CD4-positive, alpha-beta memory T cell (primary cell): ENCODE data around the gene PRKD1. TPM values are rescaled to one million over a fixed set of nuclear protein-coding genes. Genes with fewer than 3 reads are reported as not detected.

Experiments
- CTCF ChIA-PET: fragments of 350-600 bp; sonication (Branson Sonifier 250); formaldehyde crosslinking; loops from one replicate; lab custom pipeline; 2021; ENCODE audit warnings: inconsistent platforms; ENCODE audit not compliant: partially characterized antibody; lab: Charles Lee
- POLR2A ChIA-PET: fragments of 350-600 bp; sonication (Branson Sonifier 250); formaldehyde crosslinking; loops from one replicate; lab custom pipeline; 2021; ENCODE audit not compliant: partially characterized antibody; lab: Charles Lee
- DNase-seq, 5 donors: peaks; one replicate each; pipeline versions ENCODE4 v3.0.0 to v3.0.0-alpha.2; 2020 to 2022; ENCODE audit warnings: mixed read lengths in 1 of 5
- H3K27ac ChIP-seq: one replicate; pipeline ENCODE4 v1.7.0; 2013; ENCODE audit warnings: low read depth, low read length
- H3K27me3 ChIP-seq: 2 replicates; pipeline ENCODE4 v1.7.0; 2013; ENCODE audit warnings: mild to moderate bottlenecking, low read length, moderate library complexity; ENCODE audit not compliant: insufficient read depth
- H3K36me3 ChIP-seq: 2 replicates; pipeline ENCODE4 v1.7.0; 2013; ENCODE audit warnings: mild to moderate bottlenecking, low read length, moderate library complexity; ENCODE audit not compliant: insufficient read depth
- H3K4me1 ChIP-seq: 2 replicates; pipeline ENCODE4 v1.7.0; 2013; ENCODE audit warnings: mild to moderate bottlenecking, low read length, moderate library complexity; ENCODE audit not compliant: insufficient read depth
- H3K4me3 ChIP-seq, 2 donors: one replicate each; pipeline ENCODE4 v1.7.0; 2013; ENCODE audit warnings: low read length in 2 of 2, mild to moderate bottlenecking in 1 of 2
- H3K9me3 ChIP-seq, 2 donors: one replicate each; pipeline ENCODE4 v1.7.0; 2013; ENCODE audit warnings: low read length in 2 of 2, control low read depth in 1 of 2; ENCODE audit not compliant: control insufficient read depth in 1 of 2
- H3K27ac Mint-ChIP-seq, 7 donors: one replicate each; pipeline ENCODE4 v1.8.0; 2020 to 2021; ENCODE audit warnings: mixed read lengths in 7 of 7, mild to moderate bottlenecking in 6 of 7, inconsistent platforms in 3 of 7, moderate library complexity in 3 of 7
- H3K27me3 Mint-ChIP-seq, 2 donors: one replicate each; pipeline ENCODE4 v1.8.0; 2020 to 2021; ENCODE audit warnings: mixed read lengths in 2 of 2
- H3K36me3 Mint-ChIP-seq, 2 donors: one replicate each; pipeline ENCODE4 v1.8.0; 2020 to 2021; ENCODE audit warnings: mixed read lengths in 2 of 2, inconsistent platforms in 1 of 2, mild to moderate bottlenecking in 1 of 2
- H3K4me1 Mint-ChIP-seq, 4 donors: one replicate each; pipeline ENCODE4 v1.8.0; 2020 to 2021; ENCODE audit warnings: mixed read lengths in 4 of 4, mild to moderate bottlenecking in 1 of 4
- H3K4me3 Mint-ChIP-seq, 8 donors: one replicate each; pipeline ENCODE4 v1.8.0; 2020 to 2021; ENCODE audit warnings: mixed read lengths in 8 of 8, mild to moderate bottlenecking in 7 of 8, moderate library complexity in 6 of 8, inconsistent platforms in 3 of 8
- H3K9me3 Mint-ChIP-seq, 8 donors: one replicate each; pipeline ENCODE4 v1.8.0; 2020 to 2021; ENCODE audit warnings: mixed read lengths in 8 of 8, mild to moderate bottlenecking in 5 of 8, inconsistent platforms in 3 of 8, moderate library complexity in 1 of 8
- intact Hi-C: fragments of 100-400 bp; cut with micrococcal nuclease; formaldehyde crosslinking; loops from one replicate; pipeline ENCODE4 v1.15.1; 2023
- polyA plus RNA-seq, 2 donors: library from polyadenylated mRNA; unstranded; fragments of 300-500 nt; fragmentation: Illumina TruSeq; gene quantifications; one replicate each; pipeline ENCODE4 v1.2.3, GENCODE V29; 2021
- total RNA-seq, 2 experiments: library from RNA; stranded (reverse); gene quantifications; one replicate each; pipeline ENCODE4 v1.2.3, GENCODE V29; 2021

Gene PRKD1
- total and polyA plus RNA-seq, 4 experiments from 2014 or later = not detected

- Mint-ChIP-seq H3K27ac (peak overlapping the region in 1 of 7 donors; percentile 4), H3K4me3 (no peak overlapping the region), H3K9me3 (peaks cover 0 to 8% (median 4%) of the 10 kb centered on the region in 8 donors), H3K36me3 (no peaks in the 10 kb centered on the region), H3K27me3 (no peaks in the 10 kb centered on the region), H3K4me1 (no peaks in the 10 kb centered on the region)
- DNase-seq = no peak
- no peak overlapping the region for H3K27ac ChIP-seq
- no peaks in the 10 kb centered on the region for H3K4me1 ChIP-seq
- CTCF ChIA-PET = no interaction called here
- no peaks in the 10 kb centered on the region for H3K9me3 ChIP-seq
- POLR2A ChIA-PET = no interaction called here
- H3K4me3 ChIP-seq = no peak overlapping the region
- no peaks in the 10 kb centered on the region for H3K36me3 ChIP-seq
- intact Hi-C loops = no loop called here
- H3K27me3 ChIP-seq = no peaks in the 10 kb centered on the region
Observed at GRCh38 chr14:29743531-29743930, 184.1 kb downstream of the PRKD1 start.

GRCh38 chr14:29741909-29742401 is 185.7 kb downstream of the PRKD1 start:
- Histone ChIP-seq H3K4me1 (no peaks in the 10 kb centered on the region), H3K36me3 (no peaks in the 10 kb centered on the region), H3K27me3 (no peaks in the 10 kb centered on the region), H3K9me3 (no peaks in the 10 kb centered on the region), H3K4me3 (no peak overlapping the region), H3K27ac (no peak overlapping the region)
- no peak for DNase-seq
- Mint-ChIP-seq H3K36me3 (no peaks in the 10 kb centered on the region), H3K4me3 (no peak overlapping the region), H3K27me3 (no peaks in the 10 kb centered on the region), H3K4me1 (no peaks in the 10 kb centered on the region), H3K9me3 (peaks cover 0 to 16% (median 8%) of the 10 kb centered on the region in 8 donors), H3K27ac (no peak overlapping the region)
- ChIA-PET POLR2A (no interaction called here), CTCF (no interaction called here)
- intact Hi-C loops = no loop called here

GRCh38 chr14:29740491-29740890 is 187.2 kb downstream of the PRKD1 start:
- CTCF ChIA-PET = no interaction called here
- Mint-ChIP-seq H3K36me3 (no peaks in the 10 kb centered on the region), H3K4me1 (no peaks in the 10 kb centered on the region), H3K9me3 (peaks cover 0 to 18% (median 9%) of the 10 kb centered on the region in 8 donors), H3K4me3 (no peak overlapping the region), H3K27ac (no peak overlapping the region), H3K27me3 (no peaks in the 10 kb centered on the region)
- H3K4me1 ChIP-seq = no peaks in the 10 kb centered on the region
- H3K27ac ChIP-seq = no peak overlapping the region
- H3K36me3 ChIP-seq = no peaks in the 10 kb centered on the region
- DNase-seq = no peak
- H3K27me3 ChIP-seq = no peaks in the 10 kb centered on the region
- POLR2A ChIA-PET = interaction anchor here (0.7 kb wide), 1 partner anchor 19 kb away, joined by 3 read pairs; no protein-coding TSS in a partner anchor
- no peak overlapping the region for H3K4me3 ChIP-seq
- intact Hi-C loops = no loop called here
- no peaks in the 10 kb centered on the region for H3K9me3 ChIP-seq

- ChIA-PET POLR2A (no interaction called here), CTCF (no interaction called here)
- Mint-ChIP-seq H3K9me3 (peaks cover 0 to 18% (median 11%) of the 10 kb centered on the region in 8 donors), H3K4me3 (no peak overlapping the region), H3K36me3 (no peaks in the 10 kb centered on the region), H3K4me1 (no peaks in the 10 kb centered on the region), H3K27me3 (no peaks in the 10 kb centered on the region), H3K27ac (no peak overlapping the region)
- Histone ChIP-seq H3K4me1 (no peaks in the 10 kb centered on the region), H3K27me3 (no peaks in the 10 kb centered on the region), H3K4me3 (no peak overlapping the region), H3K27ac (no peak overlapping the region), H3K9me3 (no peaks in the 10 kb centered on the region), H3K36me3 (no peaks in the 10 kb centered on the region)
- DNase-seq = no peak
- intact Hi-C loops = no loop called here
Observed at GRCh38 chr14:29738950-29739349, 188.7 kb downstream of the PRKD1 start.

GRCh38 chr14:29738056-29738455 is 189.6 kb downstream of the PRKD1 start:
- H3K4me3 Mint-ChIP-seq = no peak overlapping the region
- Histone ChIP-seq H3K27ac (no peak overlapping the region), H3K27me3 (no peaks in the 10 kb centered on the region), H3K9me3 (no peaks in the 10 kb centered on the region), H3K36me3 (no peaks in the 10 kb centered on the region), H3K4me1 (no peaks in the 10 kb centered on the region), H3K4me3 (no peak overlapping the region)
- no peak for DNase-seq
- no peaks in the 10 kb centered on the region for H3K27me3 Mint-ChIP-seq
- no peaks in the 10 kb centered on the region for H3K4me1 Mint-ChIP-seq
- peaks cover 0 to 17% (median 8%) of the 10 kb centered on the region in 8 donors for H3K9me3 Mint-ChIP-seq
- no peak overlapping the region for H3K27ac Mint-ChIP-seq
- no peaks in the 10 kb centered on the region for H3K36me3 Mint-ChIP-seq
- ChIA-PET CTCF (no interaction called here), POLR2A (no interaction called here)
- intact Hi-C loops = no loop called here

GRCh38 chr14:29735459-29735858 is 192.2 kb downstream of the PRKD1 start:
- no peaks in the 10 kb centered on the region for H3K27me3 ChIP-seq
- Mint-ChIP-seq H3K27me3 (no peaks in the 10 kb centered on the region), H3K36me3 (no peaks in the 10 kb centered on the region), H3K4me1 (no peaks in the 10 kb centered on the region), H3K9me3 (peaks cover 0 to 17% (median 10%) of the 10 kb centered on the region in 8 donors), H3K4me3 (no peak overlapping the region), H3K27ac (no peak overlapping the region)
- DNase-seq = no peak
- H3K36me3 ChIP-seq = no peaks in the 10 kb centered on the region
- no peaks in the 10 kb centered on the region for H3K4me1 ChIP-seq
- intact Hi-C loops = no loop called here
- ChIA-PET CTCF (no interaction called here), POLR2A (no interaction called here)
- H3K9me3 ChIP-seq = no peaks in the 10 kb centered on the region
- no peak overlapping the region for H3K27ac ChIP-seq
- H3K4me3 ChIP-seq = no peak overlapping the region

GRCh38 chr14:29734732-29735131 is 192.9 kb downstream of the PRKD1 start:
- H3K27ac ChIP-seq = no peak overlapping the region
- Mint-ChIP-seq H3K9me3 (peaks cover 0 to 17% (median 11%) of the 10 kb centered on the region in 8 donors), H3K27me3 (no peaks in the 10 kb centered on the region), H3K4me1 (no peaks in the 10 kb centered on the region), H3K27ac (no peak overlapping the region), H3K36me3 (no peaks in the 10 kb centered on the region), H3K4me3 (no peak overlapping the region)
- no peak for DNase-seq
- ChIA-PET CTCF (no interaction called here), POLR2A (no interaction called here)
- H3K4me1 ChIP-seq = no peaks in the 10 kb centered on the region
- no peak overlapping the region for H3K4me3 ChIP-seq
- no peaks in the 10 kb centered on the region for H3K36me3 ChIP-seq
- no peaks in the 10 kb centered on the region for H3K27me3 ChIP-seq
- intact Hi-C loops = no loop called here
- no peaks in the 10 kb centered on the region for H3K9me3 ChIP-seq
